Effector memory CD4-positive, alpha-beta T cell (primary cell): ENCODE data around the gene PSG3.
"Not testable (repeated sequence)": the region's sequence is repeated elsewhere in the genome, so short reads cannot be mapped to it uniquely, and the experiment has no call there.

Experiments
- DNase-seq, 3 donors: peaks; one replicate each; pipeline ENCODE4 v3.0.0-alpha.2; 2020
- H3K27ac ChIP-seq: 2 replicates; pipeline ENCODE4 v1.7.0; 2013; ENCODE audit warnings: mild to moderate bottlenecking, low read length, moderate library complexity; ENCODE audit not compliant: insufficient read depth, poor library complexity, severe bottlenecking
- H3K27me3 ChIP-seq: replicated peaks from 2 replicates; pipeline ENCODE4 v1.7.0; 2013; ENCODE audit warnings: mild to moderate bottlenecking, low read length; ENCODE audit not compliant: insufficient read depth, control insufficient read depth, poor library complexity, severe bottlenecking
- H3K36me3 ChIP-seq: 2 replicates; pipeline ENCODE4 v1.7.0; 2013; ENCODE audit warnings: mild to moderate bottlenecking, low read length, moderate library complexity; ENCODE audit not compliant: control insufficient read depth, insufficient read depth
- H3K4me1 ChIP-seq: 2 replicates; pipeline ENCODE4 v1.7.0; 2013; ENCODE audit warnings: low read length, mild to moderate bottlenecking; ENCODE audit not compliant: control insufficient read depth, insufficient read depth, poor library complexity, severe bottlenecking
- H3K4me3 ChIP-seq: 2 replicates; pipeline ENCODE4 v1.7.0; 2013; ENCODE audit warnings: low read length, low read depth, mild to moderate bottlenecking; ENCODE audit not compliant: insufficient read depth, poor library complexity, severe bottlenecking
- H3K9me3 ChIP-seq: 2 replicates; pipeline ENCODE4 v1.7.0; 2013; ENCODE audit warnings: mild to moderate bottlenecking, low read length, moderate library complexity; ENCODE audit not compliant: control insufficient read depth
- total RNA-seq, 3 donors: gene quantifications; one replicate each; lab custom pipeline; 2026; lab: John Stamatoyannopoulos, UW

Gene PSG3
- total RNA-seq = 0 to 0.09 (median 0) reads per million in 3 donors

DNA sequence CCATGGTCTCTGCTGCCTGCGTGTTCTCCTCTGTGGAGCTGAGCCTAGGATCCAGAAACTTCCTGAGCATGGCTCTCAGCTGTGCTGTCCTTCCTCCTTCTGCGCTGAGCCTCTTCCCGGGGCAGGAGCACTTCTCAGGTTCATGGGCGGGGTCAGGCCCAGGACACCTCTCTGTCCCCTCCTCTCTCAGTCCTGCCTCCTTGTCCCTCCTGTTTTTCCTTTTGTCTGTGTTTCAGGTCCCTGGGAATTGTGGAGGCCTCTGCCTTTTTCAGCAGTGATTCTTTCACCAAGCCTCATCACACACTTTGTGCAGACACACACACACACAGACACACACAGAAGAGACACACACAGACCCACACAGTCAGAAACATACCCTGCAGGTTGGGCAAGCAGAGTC lies at the start of gene PSG3:
PSG3 (minus strand) TSS at position 101 of the 400 bp plus-strand sequence; CDS start at position 4, 97 bp downstream.
- H3K4me1 ChIP-seq, H3K27ac ChIP-seq, DNase-seq, H3K4me3 ChIP-seq, H3K9me3 ChIP-seq, H3K27me3 ChIP-seq, H3K36me3 ChIP-seq: not testable (repeated sequence)

DNA sequence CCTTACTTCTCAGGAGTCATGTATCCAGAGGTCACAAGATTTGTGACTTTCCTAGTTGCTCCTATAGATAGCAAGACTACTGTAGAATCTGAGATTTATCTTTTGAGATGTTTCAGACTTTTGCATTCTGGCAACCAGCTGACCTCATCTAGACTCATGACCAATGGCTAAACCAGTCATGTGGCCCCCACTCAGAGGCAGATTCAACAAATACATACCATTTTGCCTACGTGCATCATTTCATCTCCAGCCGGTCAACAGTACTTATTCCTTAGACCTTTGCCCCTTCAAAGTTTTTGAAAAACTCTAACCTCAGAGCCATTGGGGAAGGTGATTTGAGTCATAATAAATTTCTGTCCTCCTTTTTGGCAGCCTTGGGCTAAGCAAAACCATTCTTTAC lies 48.5 kb upstream of the PSG3 start:
- H3K4me3 ChIP-seq, H3K4me1 ChIP-seq, H3K36me3 ChIP-seq, H3K27ac ChIP-seq, DNase-seq, H3K9me3 ChIP-seq, H3K27me3 ChIP-seq: not testable (repeated sequence)

DNA sequence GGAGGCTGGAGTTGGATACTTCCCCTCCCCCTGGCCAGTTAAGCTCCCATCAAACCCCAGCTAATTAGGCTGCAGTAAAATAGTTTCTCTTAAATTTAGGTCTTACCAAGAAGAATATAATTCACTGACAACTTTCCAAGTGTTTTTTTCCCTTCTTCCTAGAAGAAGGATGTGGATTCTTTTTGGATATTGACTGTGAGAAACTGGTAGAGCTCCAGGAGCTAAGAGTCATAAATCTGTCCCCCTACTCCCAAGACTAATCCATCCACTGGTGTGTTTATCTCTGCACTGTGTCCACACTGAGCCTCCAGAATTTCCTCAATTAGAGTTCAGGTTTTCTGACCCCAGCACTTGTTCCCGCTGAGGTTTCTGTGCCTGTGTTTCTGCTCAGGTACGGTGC lies 47.5 kb upstream of the PSG3 start:
- not testable (repeated sequence) for DNase-seq, H3K27ac ChIP-seq, H3K4me3 ChIP-seq, H3K27me3 ChIP-seq, H3K9me3 ChIP-seq, H3K36me3 ChIP-seq, H3K4me1 ChIP-seq

DNA sequence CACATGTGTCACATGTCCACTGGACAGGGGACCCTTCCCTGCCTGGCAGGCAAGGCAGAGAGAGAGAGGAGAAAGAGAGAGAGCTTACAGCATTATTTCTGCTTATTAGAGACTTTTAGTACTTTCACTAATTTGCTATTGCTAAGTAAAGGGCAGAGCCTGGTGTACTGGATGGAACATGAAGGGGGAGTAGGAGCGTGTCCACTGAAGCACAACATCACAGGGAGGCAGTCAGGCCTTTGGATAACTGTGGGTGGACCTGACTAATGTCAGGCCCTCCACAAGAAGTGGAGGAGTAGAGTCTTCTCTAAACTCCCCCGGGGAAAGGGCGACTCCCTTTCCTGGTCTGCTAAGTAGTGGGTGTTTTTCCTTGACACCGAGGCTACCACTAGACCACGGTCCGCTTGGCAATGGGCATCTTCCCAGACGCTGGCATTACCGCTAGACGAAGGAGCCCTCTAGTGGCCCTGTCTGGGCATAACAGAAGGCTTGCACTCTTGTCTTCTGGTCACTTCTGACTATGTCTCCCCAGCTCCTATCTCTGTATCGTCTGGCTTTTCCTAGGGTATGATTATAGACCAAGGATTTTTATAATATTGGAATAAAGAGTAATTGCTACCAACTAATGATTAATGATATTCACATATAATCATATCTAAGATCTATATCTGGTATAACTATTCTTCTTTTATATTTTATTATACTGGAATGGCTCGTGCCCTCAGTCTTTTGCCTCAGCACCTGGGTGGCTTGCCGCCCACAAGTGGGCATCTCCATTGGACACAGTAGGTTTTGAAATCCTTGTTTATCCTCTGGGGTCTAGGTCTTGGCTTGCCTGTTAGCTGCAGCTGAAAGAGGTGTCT lies 36.7 kb upstream of the PSG3 start:
- H3K4me1 ChIP-seq, DNase-seq, H3K4me3 ChIP-seq, H3K36me3 ChIP-seq, H3K27ac ChIP-seq, H3K9me3 ChIP-seq, H3K27me3 ChIP-seq: not testable (repeated sequence)

DNA sequence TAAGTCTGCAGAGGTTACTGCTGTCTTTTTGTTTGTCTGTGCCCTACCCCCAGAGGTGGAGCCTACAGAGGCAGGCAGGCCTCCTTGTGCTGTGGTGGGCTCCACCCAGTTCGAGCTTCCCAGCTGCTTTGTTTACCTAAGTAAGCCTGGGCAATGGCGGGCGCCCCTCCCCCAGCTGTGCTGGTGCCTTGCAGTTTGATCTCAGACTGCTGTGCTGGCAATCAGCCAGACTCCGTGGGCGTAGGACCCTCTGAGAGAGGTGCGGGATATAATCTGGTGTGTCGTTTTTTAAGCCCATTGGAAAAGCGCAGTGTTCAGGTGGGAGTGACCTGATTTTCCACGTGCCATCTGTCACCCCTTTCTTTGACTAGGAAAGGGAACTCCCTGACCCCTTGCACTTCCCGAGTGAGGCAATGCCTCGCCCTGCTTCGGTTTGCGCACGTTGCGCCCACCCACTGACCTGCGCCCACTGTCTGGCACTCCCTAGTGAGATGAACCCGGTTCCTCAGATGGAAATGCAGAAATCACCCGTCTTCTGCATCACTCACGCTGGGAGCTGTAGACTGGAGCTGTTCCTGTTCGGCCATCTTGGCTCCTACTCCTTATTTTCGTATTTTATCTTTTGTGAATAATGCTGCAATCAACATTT lies 34.4 kb upstream of the PSG3 start:
- not testable (repeated sequence) for H3K27ac ChIP-seq, H3K27me3 ChIP-seq, H3K9me3 ChIP-seq, H3K4me1 ChIP-seq, H3K36me3 ChIP-seq, H3K4me3 ChIP-seq, DNase-seq

DNA sequence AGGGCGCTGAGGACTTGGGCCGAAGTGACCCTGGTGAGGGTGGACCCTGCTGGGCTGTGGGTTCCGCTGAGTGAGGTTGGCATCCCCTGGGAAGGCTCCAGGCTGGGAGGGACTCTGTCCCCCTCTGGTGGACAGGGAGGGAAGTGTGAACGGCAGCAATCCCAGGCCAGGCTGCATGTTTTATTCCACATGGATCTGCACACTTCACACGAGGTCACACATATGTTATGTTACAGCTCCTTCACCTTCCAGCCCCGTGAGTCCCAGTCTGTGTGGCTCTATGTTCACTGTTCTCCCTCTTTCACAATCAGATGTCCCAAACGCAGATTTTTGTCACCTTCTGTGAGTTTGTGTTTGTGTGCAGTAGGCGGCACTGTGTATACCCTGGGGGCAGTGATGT lies 27.0 kb upstream of the PSG3 start:
- H3K4me3 ChIP-seq, H3K36me3 ChIP-seq, DNase-seq, H3K9me3 ChIP-seq, H3K27me3 ChIP-seq, H3K4me1 ChIP-seq, H3K27ac ChIP-seq: not testable (repeated sequence)

DNA sequence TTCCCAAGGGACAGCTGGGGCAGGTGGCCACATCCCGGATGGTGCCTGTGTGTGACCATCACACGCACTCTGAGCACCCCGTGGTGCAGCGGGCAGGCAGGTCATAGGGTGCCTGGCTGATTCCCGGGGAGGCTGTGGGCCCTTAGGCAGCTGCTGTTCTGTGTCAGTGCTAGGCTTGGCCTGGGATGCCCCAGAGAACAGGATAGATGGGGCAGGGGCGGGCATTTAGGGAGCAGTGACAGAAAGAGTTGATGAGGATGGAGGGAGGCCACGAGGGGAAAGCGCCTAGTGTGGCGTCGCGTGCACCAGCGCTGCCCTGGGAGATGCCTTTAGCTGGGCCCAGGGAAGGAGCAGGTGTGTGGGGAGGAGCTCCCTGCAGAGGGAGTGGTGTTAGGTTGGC lies 26.6 kb upstream of the PSG3 start:
- H3K27ac ChIP-seq, H3K4me3 ChIP-seq, H3K36me3 ChIP-seq, DNase-seq, H3K4me1 ChIP-seq, H3K9me3 ChIP-seq, H3K27me3 ChIP-seq: not testable (repeated sequence)

DNA sequence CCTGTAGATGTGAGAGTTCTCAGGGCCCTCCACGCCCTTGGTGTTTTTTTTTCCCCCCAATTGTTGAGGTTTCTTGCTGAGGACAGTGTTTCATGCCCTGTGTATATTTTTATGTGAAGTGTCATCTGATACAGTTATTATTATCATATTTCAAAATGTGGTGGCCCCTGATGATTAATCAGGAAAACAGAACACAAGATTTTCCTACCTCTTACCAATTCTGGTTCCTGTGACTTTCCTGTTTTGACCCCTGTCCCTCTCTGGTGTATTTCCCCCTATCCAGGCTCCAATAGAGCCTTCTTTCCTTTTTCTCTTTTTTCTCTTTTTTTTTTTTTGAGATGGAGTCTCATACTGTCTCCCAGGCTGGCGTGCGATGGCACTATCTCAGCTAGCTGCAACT lies 24.6 kb upstream of the PSG3 start:
- H3K9me3 ChIP-seq = no peaks in the 10 kb centered on the region

DNA sequence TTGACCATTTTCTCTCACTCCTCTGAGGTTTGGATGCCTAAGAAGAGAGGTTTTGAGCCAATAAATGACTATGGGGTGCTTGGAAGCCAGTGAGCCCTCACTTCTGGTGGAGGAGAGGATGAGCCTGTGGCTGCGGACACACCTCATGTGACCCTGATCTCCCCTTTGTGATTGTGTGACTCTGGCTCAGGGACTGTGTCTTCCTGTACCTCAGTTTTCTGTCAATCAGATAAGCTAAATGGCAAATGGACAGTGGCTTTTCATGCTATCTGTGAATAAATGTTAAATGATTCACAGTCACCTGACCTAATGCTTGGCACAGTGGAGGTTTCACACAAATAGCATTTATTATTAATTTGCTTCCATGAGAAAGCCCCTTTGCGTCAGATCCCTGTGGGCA lies 22.5 kb upstream of the PSG3 start:
- DNase-seq = no peak
- no peaks in the 10 kb centered on the region for H3K36me3 ChIP-seq
- no peaks in the 10 kb centered on the region for H3K4me1 ChIP-seq
- no peaks in the 10 kb centered on the region for H3K27me3 ChIP-seq
- H3K9me3 ChIP-seq = no peaks in the 10 kb centered on the region
- no peak overlapping the region for H3K4me3 ChIP-seq
- no peak overlapping the region for H3K27ac ChIP-seq

More for the DNA sequence above, 24.6 kb upstream of the PSG3 start:
- Histone ChIP-seq H3K4me3 (no peak overlapping the region), H3K36me3 (no peaks in the 10 kb centered on the region), H3K27ac (no peak overlapping the region), H3K4me1 (no peaks in the 10 kb centered on the region), H3K27me3 (no peaks in the 10 kb centered on the region)
- no peak for DNase-seq

DNA sequence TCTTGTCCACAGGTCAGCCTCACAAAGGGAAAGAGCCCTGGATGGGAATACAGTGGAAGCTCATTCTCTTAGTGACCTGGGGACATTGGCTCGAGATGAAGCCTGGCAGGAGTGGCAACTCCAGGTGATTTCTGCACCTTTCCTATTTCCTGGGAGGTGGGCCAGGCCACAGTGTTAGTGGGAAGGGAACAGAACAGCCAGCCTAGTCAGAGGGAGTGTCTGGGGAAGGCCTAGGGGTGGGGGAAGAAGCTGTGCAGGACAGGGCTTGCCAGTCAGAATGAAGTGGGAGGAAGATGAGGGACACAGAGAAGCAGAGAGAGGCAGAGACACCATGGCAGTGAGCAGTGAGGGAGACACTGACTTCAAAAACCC lies 21.6 kb upstream of the PSG3 start:
- H3K27me3 ChIP-seq, H3K9me3 ChIP-seq, H3K4me3 ChIP-seq, H3K4me1 ChIP-seq, H3K36me3 ChIP-seq, DNase-seq, H3K27ac ChIP-seq: not testable (repeated sequence)
